ENCODE measurements around the gene PID1. TPM values are rescaled to one million over a fixed set of nuclear protein-coding genes. Genes with fewer than 3 reads are reported as not detected.

The PID1 gene, protein sequence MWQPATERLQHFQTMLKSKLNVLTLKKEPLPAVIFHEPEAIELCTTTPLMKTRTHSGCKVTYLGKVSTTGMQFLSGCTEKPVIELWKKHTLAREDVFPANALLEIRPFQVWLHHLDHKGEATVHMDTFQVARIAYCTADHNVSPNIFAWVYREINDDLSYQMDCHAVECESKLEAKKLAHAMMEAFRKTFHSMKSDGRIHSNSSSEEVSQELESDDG
- total RNA-seq = 0.34 and 0.91 TPM in 2 replicates
- long read RNA-seq, partial matches to known transcripts = 0 of 1 reads
- long read RNA-seq, other reads (novel, unspliced or antisense) = 0 of 1 reads

DNA sequence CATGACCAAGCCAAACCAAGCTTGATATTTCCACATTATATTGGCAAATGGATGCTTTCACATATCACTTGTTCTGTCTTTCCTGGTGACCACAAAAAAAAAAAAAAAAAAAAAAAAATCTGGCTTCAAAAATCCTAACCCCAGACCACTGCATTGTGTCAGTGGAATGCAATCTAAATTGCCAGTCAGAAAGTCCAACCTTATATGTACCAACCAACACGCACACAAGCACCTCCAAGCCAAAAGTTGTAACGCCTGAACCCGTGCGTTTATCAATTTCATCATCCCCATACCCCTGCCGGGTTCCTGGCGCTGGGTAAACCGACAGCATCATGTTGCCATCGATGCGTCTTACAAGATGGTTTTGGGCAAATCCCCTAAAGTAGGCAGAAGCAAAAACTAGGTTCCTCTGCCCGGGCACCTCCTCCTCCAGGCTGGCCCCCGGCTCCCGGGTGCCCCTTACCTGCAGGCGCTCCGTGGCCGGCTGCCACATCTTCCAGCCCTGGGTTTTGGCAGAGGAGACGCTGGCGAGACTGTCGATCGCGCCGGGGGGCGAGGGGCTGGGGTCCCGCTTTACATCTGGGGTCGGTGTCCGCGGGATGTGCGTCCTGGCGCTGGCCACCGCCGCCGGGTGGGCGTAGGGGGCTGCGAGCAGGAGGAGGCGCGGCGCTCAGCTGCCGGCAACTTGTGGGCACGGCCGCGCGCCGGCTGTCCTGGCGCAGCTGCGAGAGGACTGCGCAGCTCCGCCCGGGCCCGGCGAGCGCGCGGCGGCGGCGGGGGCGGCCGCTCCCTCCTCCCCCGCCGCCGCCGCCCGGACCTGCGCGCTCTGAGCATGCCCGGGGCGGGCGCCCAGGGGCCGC lies at the start of gene PID1:
PID1 (minus strand) TSS at position 737 of the 860 bp plus-strand sequence; CDS start at position 493, 244 bp downstream.
- TF ChIP-seq, protein P1, sequence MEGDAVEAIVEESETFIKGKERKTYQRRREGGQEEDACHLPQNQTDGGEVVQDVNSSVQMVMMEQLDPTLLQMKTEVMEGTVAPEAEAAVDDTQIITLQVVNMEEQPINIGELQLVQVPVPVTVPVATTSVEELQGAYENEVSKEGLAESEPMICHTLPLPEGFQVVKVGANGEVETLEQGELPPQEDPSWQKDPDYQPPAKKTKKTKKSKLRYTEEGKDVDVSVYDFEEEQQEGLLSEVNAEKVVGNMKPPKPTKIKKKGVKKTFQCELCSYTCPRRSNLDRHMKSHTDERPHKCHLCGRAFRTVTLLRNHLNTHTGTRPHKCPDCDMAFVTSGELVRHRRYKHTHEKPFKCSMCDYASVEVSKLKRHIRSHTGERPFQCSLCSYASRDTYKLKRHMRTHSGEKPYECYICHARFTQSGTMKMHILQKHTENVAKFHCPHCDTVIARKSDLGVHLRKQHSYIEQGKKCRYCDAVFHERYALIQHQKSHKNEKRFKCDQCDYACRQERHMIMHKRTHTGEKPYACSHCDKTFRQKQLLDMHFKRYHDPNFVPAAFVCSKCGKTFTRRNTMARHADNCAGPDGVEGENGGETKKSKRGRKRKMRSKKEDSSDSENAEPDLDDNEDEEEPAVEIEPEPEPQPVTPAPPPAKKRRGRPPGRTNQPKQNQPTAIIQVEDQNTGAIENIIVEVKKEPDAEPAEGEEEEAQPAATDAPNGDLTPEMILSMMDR (conservative IDR thresholded peaks at IDR 0.05) = no peak
- Mint-ChIP-seq H3K9me3 (no peaks in the 10 kb centered on the region), H3K4me3 (peak within 1 kb of the TSS; percentile 73), H3K27me3 (ENCODE audit: low read depth) (peaks cover 60% of the 10 kb centered on the region), H3K36me3 (ENCODE audit: low read depth) (no peaks in the 10 kb centered on the region), H3K27ac (ENCODE audit: unreplicated experiment) (no peak within 1 kb of the TSS), H3K4me1 (peaks cover 5% of the 10 kb centered on the region)
- DNase-seq (ENCODE audit: low read depth, low spot score) = peak; percentile 9

DNA sequence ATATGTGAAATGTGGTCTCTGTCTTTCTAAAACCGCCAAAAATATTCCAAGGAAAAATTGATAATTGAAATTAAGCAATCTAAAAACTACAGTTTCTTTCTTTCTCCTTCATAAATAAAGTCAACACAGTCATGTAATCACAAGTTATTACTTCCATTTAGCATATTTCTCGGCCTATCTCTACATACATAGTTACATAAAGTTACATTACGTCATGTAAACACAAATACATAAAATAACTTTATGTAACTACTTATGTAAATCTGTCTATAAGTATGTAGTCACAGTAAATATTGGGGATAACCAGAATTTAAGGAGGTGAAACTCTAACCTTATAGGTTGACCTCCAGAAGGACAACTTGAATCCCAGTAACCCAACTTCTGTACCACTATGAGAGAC lies 48.5 kb upstream of the PID1 start:
- Mint-ChIP-seq H3K27me3 (ENCODE audit: low read depth) (no peaks in the 10 kb centered on the region), H3K4me1 (no peaks in the 10 kb centered on the region), H3K4me3 (no peak overlapping the region), H3K9me3 (peaks cover 4% of the 10 kb centered on the region), H3K36me3 (ENCODE audit: low read depth) (no peaks in the 10 kb centered on the region), H3K27ac (ENCODE audit: unreplicated experiment) (no peak overlapping the region)
- TF ChIP-seq, protein P1 (conservative IDR thresholded peaks at IDR 0.05) = no peak
- DNase-seq (ENCODE audit: low read depth, low spot score) = no peak

DNA sequence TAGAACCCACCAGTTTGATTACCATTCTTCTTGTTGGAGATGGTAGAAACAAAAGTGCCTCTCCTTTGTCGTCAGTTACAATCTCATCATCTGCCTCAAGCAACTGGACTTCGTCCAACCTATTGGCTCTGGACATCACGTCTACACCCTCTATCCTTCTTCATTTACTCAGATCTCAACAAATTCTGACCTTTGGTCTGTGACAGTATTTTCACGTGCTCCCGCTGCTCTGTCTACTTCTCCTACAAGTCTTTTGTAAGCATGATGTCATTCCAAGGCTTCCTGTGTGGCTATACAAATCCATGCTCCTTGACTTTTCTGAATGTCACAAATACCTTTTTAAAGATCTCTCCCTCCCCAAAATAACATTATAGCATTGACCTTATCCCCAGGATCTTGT lies 43.0 kb upstream of the PID1 start:
- no peak overlapping the region for H3K4me3 Mint-ChIP-seq
- H3K36me3 Mint-ChIP-seq (ENCODE audit: low read depth) = no peaks in the 10 kb centered on the region
- no peaks in the 10 kb centered on the region for H3K27me3 Mint-ChIP-seq (ENCODE audit: low read depth)
- no peaks in the 10 kb centered on the region for H3K4me1 Mint-ChIP-seq
- H3K9me3 Mint-ChIP-seq = no peaks in the 10 kb centered on the region
- TF ChIP-seq, protein P1 (conservative IDR thresholded peaks at IDR 0.05) = no peak
- H3K27ac Mint-ChIP-seq (ENCODE audit: unreplicated experiment) = no peak overlapping the region
- no peak for DNase-seq (ENCODE audit: low read depth, low spot score)

DNA sequence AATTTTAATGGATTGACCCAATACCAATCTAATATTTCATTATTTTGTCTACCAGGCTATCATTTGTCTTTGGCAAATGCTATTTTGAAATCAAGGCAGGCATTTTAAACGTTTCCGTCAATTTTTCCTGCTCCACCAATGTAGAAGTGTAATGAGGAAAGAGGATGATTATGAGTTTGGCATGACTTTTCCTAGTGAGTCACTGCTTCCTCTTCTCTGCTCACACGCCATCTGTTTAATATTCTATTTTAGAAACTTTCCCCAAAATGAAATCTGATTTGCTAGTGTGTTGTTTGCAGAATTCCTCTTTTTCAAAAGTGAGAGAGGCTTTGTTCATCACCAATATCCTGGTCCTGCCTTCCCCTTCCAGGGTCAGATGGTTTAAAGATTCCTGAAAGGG lies 42.5 kb upstream of the PID1 start:
- H3K27ac Mint-ChIP-seq (ENCODE audit: unreplicated experiment) = no peak overlapping the region
- H3K4me3 Mint-ChIP-seq = no peak overlapping the region
- H3K9me3 Mint-ChIP-seq = no peaks in the 10 kb centered on the region
- H3K4me1 Mint-ChIP-seq = no peaks in the 10 kb centered on the region
- no peak for DNase-seq (ENCODE audit: low read depth, low spot score)
- TF ChIP-seq, protein P1 (conservative IDR thresholded peaks at IDR 0.05) = no peak
- H3K36me3 Mint-ChIP-seq (ENCODE audit: low read depth) = no peaks in the 10 kb centered on the region
- no peaks in the 10 kb centered on the region for H3K27me3 Mint-ChIP-seq (ENCODE audit: low read depth)

DNA sequence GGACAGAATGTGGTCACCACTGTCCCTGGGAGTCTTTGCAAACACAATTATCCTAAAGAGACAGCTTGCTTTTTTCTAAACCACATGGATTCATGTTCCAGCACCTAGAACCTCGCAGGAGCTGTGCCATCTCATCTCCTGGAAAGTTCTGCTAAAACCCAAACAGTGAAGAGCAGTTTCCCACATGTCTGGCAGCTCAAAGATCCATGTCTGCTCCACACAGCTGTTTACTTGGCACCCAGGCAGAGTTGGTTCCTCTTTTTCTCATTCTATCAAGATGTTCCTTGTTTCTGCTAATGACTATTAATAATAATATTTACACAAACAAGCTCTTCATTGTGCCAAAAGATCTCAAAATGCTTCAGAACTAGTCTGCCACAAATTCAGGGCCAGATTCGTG lies 30.1 kb upstream of the PID1 start:
- H3K27ac Mint-ChIP-seq (ENCODE audit: unreplicated experiment) = no peak overlapping the region
- H3K4me3 Mint-ChIP-seq = no peak overlapping the region
- DNase-seq (ENCODE audit: low read depth, low spot score) = no peak
- no peaks in the 10 kb centered on the region for H3K36me3 Mint-ChIP-seq (ENCODE audit: low read depth)
- peaks cover 4% of the 10 kb centered on the region for H3K9me3 Mint-ChIP-seq
- peaks cover 24% of the 10 kb centered on the region for H3K27me3 Mint-ChIP-seq (ENCODE audit: low read depth)
- no peaks in the 10 kb centered on the region for H3K4me1 Mint-ChIP-seq
- TF ChIP-seq, protein P1 (conservative IDR thresholded peaks at IDR 0.05) = no peak
